ENCODE measurements around the gene MEPCE. TPM values are rescaled to one million over a fixed set of nuclear protein-coding genes. Genes with fewer than 3 reads are reported as not detected.

The MEPCE gene
- total RNA-seq, 1 experiment from 2014 or later, result 72.1 TPM

DNA sequence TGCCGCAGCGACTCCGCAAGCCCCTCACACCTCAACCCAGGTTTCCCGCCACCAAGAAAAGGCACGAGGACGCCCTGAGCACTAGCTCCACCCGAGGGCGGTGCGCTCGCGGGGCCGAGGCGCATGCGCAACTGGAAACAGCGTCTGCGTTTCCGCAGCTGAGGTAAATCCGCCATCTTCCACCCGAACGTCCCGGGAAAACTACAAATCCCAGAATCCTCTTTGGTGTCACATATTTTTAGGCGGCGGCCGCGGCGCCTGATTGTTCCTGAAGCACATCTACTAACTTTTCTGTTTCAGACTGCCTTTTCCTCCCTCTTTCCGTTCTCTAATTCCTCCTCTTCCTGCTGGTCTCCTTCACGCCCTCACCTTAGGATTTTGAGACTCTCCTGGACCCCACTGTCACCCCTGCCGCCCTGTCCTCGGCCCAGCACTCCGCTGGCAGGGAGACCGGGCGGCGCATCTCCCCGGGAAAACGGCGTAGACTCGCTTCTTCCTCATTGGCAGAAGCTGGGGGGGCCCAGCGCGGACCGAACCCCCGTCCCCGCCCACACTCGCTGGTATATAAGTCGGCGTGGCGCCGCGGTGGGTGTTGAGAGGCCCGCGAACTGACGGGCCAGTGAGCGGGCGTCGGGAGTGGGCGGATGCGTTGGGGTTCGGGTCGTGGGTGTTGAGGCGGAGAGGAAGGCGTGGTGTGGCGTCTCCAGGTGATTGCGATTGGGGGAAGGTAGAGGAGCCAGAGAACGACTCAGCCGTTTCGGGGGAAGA, 1.2 kb upstream of the MEPCE start, which contains the start of gene ZCWPW1:
Gene ZCWPW1, minus strand, starts transcription at position 505 of the 768 bp plus-strand sequence. CDS start 8,054 bp downstream, outside the sequence.
- CTCF ChIA-PET, result interaction anchor here (0.7 kb wide), 1 partner anchor 131 kb away, joined by 4 read pairs; no protein-coding TSS in a partner anchor

DNA sequence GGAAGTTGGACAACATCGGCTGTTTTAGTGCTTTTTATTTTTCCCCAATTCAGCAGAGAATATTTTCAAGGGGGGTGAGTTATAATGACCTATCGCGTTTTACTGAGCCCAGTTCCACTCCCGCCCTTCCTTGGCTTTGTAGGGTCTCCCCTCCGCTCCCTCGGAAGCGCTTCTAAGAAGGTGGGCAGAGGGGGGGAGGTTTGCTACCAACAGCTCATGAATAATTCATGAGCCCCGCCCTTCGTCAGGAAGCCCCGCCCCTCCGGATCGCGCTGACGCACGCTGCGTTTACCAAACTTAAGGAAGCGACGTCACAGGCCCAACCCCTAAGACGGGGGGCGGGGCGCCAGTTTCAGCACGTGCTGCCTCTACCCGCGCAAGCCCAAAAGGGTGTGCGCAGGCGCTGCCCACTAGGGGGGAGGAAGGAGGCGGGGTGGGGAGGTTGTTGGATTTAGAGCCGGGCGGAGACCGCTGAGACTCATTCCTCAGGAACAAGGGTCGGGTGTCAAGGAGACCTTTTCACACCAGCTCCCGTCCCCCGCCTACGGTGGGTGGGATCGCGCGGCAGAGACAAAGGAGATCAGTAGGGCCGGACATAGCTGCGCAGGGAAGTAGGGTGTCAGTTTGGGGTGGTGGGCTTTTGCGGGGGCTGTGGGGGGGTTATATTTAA, 529 bp upstream of the MEPCE start:
- Histone ChIP-seq H3K4me1 (ENCODE audit: control insufficient read depth, insufficient read depth, low read length) (peaks cover 39% of the 10 kb centered on the region), H3K27ac (ENCODE audit: low read length) (peak overlapping the region; percentile 98), H3K9me3 (ENCODE audit: control insufficient read depth, insufficient read depth, low read depth, low read length) (no peaks in the 10 kb centered on the region), H3K4me3 (ENCODE audit: low read depth in 2 of 2, low read length in 2 of 2) (peak overlapping the region; percentile 66 to 92), H3K36me3 (ENCODE audit: control insufficient read depth, insufficient read depth, low read length) (no peaks in the 10 kb centered on the region; the same call in 1 of the 2 replicates), H3K27me3 (ENCODE audit: control insufficient read depth, insufficient read depth, low read length) (no peaks in the 10 kb centered on the region)
- ChIA-PET POLR2A (interaction anchor here (0.5 to 0.7 kb wide), 7 partner anchors 11 to 488 kb away, joined by 3 to 12 read pairs (median 4); no protein-coding TSS in a partner anchor), CTCF (interaction anchor here (0.7 kb wide), 1 partner anchor 130 kb away, joined by 4 read pairs; no protein-coding TSS in a partner anchor)
- TF ChIP-seq, protein P1, sequence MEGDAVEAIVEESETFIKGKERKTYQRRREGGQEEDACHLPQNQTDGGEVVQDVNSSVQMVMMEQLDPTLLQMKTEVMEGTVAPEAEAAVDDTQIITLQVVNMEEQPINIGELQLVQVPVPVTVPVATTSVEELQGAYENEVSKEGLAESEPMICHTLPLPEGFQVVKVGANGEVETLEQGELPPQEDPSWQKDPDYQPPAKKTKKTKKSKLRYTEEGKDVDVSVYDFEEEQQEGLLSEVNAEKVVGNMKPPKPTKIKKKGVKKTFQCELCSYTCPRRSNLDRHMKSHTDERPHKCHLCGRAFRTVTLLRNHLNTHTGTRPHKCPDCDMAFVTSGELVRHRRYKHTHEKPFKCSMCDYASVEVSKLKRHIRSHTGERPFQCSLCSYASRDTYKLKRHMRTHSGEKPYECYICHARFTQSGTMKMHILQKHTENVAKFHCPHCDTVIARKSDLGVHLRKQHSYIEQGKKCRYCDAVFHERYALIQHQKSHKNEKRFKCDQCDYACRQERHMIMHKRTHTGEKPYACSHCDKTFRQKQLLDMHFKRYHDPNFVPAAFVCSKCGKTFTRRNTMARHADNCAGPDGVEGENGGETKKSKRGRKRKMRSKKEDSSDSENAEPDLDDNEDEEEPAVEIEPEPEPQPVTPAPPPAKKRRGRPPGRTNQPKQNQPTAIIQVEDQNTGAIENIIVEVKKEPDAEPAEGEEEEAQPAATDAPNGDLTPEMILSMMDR (IDR thresholded peaks at IDR 0.05), result no peak
- TF ChIP-seq POLR2AphosphoS5 (IDR thresholded peaks at IDR 0.05; ENCODE audit: low read depth, low read length) (peak; percentile 92), SIN3A (IDR thresholded peaks at IDR 0.05; ENCODE audit: borderline replicate concordance, insufficient read depth, low read depth, low read length) (no peak; the same call in 1 of the 2 replicates), TCF7L2 (IDR thresholded peaks at IDR 0.05; ENCODE audit: low read depth, low read length) (no peak)
- TF ChIP-seq, protein P2, sequence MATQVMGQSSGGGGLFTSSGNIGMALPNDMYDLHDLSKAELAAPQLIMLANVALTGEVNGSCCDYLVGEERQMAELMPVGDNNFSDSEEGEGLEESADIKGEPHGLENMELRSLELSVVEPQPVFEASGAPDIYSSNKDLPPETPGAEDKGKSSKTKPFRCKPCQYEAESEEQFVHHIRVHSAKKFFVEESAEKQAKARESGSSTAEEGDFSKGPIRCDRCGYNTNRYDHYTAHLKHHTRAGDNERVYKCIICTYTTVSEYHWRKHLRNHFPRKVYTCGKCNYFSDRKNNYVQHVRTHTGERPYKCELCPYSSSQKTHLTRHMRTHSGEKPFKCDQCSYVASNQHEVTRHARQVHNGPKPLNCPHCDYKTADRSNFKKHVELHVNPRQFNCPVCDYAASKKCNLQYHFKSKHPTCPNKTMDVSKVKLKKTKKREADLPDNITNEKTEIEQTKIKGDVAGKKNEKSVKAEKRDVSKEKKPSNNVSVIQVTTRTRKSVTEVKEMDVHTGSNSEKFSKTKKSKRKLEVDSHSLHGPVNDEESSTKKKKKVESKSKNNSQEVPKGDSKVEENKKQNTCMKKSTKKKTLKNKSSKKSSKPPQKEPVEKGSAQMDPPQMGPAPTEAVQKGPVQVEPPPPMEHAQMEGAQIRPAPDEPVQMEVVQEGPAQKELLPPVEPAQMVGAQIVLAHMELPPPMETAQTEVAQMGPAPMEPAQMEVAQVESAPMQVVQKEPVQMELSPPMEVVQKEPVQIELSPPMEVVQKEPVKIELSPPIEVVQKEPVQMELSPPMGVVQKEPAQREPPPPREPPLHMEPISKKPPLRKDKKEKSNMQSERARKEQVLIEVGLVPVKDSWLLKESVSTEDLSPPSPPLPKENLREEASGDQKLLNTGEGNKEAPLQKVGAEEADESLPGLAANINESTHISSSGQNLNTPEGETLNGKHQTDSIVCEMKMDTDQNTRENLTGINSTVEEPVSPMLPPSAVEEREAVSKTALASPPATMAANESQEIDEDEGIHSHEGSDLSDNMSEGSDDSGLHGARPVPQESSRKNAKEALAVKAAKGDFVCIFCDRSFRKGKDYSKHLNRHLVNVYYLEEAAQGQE (IDR thresholded peaks at IDR 0.05; ENCODE audit: insufficient read depth in 1 of 2, low read depth in 2 of 2, low read length in 1 of 2), result peak in 1 of 2 experiments; percentile 58; a peak in 1 of 4 replicates
- peak; percentile 99 for DNase-seq (ENCODE audit: low read depth, low spot score)
- in situ Hi-C loops (cut with HindIII; ENCODE audit: low pct_unique_long_range_greater_than_20kb, low sequenced_read_pairs) (no loop called here), intact Hi-C loops (cut with micrococcal nuclease; ENCODE audit: unreplicated experiment) (no loop called here)
- peak; percentile 77 for ATAC-seq
- BruUV-seq (replicated peaks), result no TSS peak

More for the DNA sequence above, 1.2 kb upstream of the MEPCE start, which contains the start of gene ZCWPW1:
- H3K4me1 ChIP-seq (ENCODE audit: control insufficient read depth, insufficient read depth, low read length), result peaks cover 31% of the 10 kb centered on the region
- no peaks in the 10 kb centered on the region; the same call in 1 of the 2 replicates for H3K36me3 ChIP-seq (ENCODE audit: control insufficient read depth, insufficient read depth, low read length)
- TF ChIP-seq, protein P1 (IDR thresholded peaks at IDR 0.05), result no peak
- TF ChIP-seq TCF7L2 (IDR thresholded peaks at IDR 0.05; ENCODE audit: low read depth, low read length) (no peak), SIN3A (IDR thresholded peaks at IDR 0.05; ENCODE audit: borderline replicate concordance, insufficient read depth, low read depth, low read length) (peak; percentile 80; the same call in 1 of the 2 replicates), POLR2AphosphoS5 (IDR thresholded peaks at IDR 0.05; ENCODE audit: low read depth, low read length) (peak; percentile 97)
- TF ChIP-seq, protein P2 (IDR thresholded peaks at IDR 0.05; ENCODE audit: insufficient read depth in 1 of 2, low read depth in 2 of 2, low read length in 1 of 2), result no peak
- H3K9me3 ChIP-seq (ENCODE audit: control insufficient read depth, insufficient read depth, low read depth, low read length), result no peaks in the 10 kb centered on the region
- DNase-seq (ENCODE audit: low read depth, low spot score) (peak; percentile 95), ATAC-seq (peak; percentile 78)
- POLR2A ChIA-PET, result interaction anchor here (0.5 to 1.0 kb wide), 8 partner anchors 8 to 489 kb away, joined by 3 to 12 read pairs (median 4); partner anchors contain the start of gene PPP1R35
- H3K4me3 ChIP-seq (ENCODE audit: low read depth in 2 of 2, low read length in 2 of 2), result peak within 1 kb of the TSS; percentile 66 to 92
- H3K27ac ChIP-seq (ENCODE audit: low read length), result peak within 1 kb of the TSS; percentile 98
- BruUV-seq (replicated peaks), result TSS peak; percentile 97
- H3K27me3 ChIP-seq (ENCODE audit: control insufficient read depth, insufficient read depth, low read length), result no peaks in the 10 kb centered on the region
- intact Hi-C loops (cut with micrococcal nuclease; ENCODE audit: unreplicated experiment), result no loop called here
- in situ Hi-C loops (cut with HindIII; ENCODE audit: low pct_unique_long_range_greater_than_20kb, low sequenced_read_pairs), result no loop called here
